ENCODE results near the gene GAD1.

GAD1 gene

DNA sequence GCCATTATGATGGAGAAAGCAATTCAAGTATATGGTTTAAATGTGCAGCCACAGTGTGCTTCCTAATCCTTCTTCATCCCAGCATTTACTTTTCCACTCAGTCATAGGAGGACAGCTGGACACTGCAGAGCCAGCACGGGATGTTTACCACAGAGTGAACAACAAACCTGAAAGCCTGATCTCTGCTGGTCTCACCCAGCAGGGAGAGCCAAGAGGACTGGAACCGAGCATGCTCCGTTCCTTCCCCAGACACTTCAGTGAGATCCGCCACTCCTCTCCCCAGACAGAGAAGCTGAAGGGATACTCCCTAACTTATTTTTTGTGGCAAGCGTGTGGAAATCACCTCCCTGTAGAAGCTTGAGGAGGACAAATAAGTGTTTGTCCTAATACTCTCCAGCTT, 89.2 kb downstream of the GAD1 start:
- DNase-seq, result no peak
